Measurements from ENCODE around the gene DVL3.

Gene DVL3

DNA sequence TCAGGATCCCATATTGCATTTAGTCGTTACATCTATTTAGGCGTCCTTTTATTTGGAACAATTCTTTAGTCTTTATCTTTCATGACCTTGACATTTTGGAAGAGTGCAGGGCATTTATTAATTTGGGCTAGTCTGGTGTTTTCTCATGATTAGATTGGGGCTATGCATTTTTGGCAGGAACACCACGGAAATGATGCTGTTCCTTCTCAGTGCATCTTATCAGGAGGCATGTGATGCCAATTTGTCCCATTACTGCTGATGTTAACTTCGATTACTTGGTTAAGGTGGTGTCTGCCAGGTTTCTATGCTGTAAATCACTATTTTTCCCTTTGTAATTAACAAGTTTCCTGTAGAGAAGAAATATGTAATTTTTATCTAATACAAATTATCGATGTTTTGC lies 56.1 kb downstream of the DVL3 start:
- no peak for DNase-seq (ENCODE audit: low spot score)

DNA sequence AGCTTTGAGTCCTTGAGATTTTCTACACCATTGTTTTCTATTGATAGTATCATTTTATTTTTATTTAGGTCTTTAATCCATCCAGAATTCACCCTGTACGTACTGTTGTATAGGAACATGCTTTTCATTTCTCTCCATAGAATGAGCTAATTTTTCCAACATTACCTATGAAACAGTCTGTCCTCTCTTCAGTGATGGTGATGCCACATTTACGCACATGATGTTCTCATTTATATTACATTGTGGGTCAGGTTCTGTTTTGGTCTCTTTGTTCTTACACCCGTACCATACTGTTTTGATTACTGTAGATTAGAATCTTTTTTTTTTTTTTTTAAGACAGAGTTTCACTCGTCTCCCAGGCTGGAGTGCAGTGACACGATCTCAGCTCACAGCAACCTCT lies 56.5 kb downstream of the DVL3 start:
- no peak for DNase-seq (ENCODE audit: low spot score)

- DNase-seq (ENCODE audit: low spot score): no peak
These were observed 63.6 kb downstream of the DVL3 start for GRCh38 chr3:184218814-184219213.

- DNase-seq (ENCODE audit: low spot score): no peak
These were observed 67.3 kb downstream of the DVL3 start for GRCh38 chr3:184222521-184222920.

Data from COLO829 (cell line).